Esophagus squamous epithelium (tissue), 4 donors: ENCODE results near the gene GEMIN7.

Experiments
- CTCF ChIP-seq, 6 experiments: fragments of 450-650 bp in 4 of 6; fragments of 200-600 bp in 2 of 6; sonication (generic) in 2 of 6; IDR thresholded peaks; one replicate each; pipeline ENCODE4 v1.5.1; 2016 to 2019; ENCODE audit warnings: antibody characterized with exemption in 6 of 6, mild to moderate bottlenecking in 4 of 6, moderate library complexity in 4 of 6
- POLR2A ChIP-seq, 4 donors: fragments of 450-650 bp; IDR thresholded peaks; one replicate each; pipeline ENCODE4 v1.6.1; 2017; ENCODE audit warnings: antibody characterized with exemption in 4 of 4, mild to moderate bottlenecking in 4 of 4, moderate library complexity in 3 of 4

GRCh38 chr19:45121827-45122345 is 42.8 kb downstream of the GEMIN7 start:
- TF ChIP-seq CTCF (IDR thresholded peaks at IDR 0.05) (no peak), POLR2A (IDR thresholded peaks at IDR 0.05) (no peak)
